ENCODE results near the gene C1S.

Gene C1S

DNA sequence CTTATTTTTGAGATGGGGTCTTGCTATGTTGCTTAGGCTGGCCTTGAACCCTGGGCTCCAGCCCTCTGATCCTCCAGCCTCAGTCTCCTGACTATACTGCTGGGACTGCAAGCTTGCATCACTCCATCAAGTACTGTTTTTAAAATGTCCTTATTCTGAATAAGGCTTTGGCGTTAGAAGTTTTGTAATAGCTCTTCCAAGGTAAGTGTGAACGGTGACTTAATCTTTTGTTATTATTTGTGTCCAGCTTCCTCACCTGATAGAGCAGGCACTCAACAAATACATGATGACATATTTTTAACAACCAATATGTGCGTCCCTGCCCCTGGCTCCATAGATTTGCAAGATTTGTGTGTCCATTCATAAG, 47.1 kb downstream of the C1S start:
- DNase-seq, result no peak

DNA sequence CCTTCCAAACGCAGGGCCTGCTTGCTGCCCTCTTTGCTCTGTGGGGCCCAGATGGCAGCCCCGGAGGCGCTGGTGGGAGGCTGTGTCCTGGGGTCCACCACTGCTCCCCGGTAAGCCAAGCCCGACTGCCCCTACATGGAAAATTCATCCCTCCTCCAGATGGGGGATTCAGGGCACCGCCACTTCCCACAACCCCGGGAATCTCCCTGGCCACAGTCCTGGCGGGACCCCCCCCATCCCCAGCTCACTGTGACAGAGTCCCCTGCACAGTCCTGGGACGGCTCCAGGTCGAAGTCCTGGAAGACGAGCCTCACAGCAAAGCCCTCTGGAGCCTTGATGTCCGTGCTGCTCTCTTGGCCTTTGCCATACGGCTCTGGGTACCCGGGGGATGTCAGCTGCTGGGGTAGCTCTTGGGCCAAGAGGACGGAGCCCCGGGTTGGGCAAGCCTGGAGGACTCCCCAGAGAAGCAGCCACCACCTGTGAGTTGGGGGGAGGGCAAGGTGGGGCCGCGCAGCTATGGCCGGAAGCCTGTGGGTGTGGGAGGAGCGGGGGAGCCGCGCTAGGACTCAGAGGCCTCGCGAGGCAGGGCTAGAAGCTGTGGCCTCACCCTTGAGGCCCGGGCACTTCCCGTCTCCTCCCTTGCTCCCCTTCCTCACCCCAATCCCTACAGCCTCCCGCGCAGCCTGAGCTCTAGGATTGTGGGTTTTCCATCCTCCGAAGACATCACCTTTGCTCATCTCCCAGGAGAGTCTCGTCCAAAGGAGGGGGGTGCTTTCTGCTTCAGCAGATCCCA, 47.7 kb downstream of the C1S start:
- peak; percentile 65 to 67 for DNase-seq

DNA sequence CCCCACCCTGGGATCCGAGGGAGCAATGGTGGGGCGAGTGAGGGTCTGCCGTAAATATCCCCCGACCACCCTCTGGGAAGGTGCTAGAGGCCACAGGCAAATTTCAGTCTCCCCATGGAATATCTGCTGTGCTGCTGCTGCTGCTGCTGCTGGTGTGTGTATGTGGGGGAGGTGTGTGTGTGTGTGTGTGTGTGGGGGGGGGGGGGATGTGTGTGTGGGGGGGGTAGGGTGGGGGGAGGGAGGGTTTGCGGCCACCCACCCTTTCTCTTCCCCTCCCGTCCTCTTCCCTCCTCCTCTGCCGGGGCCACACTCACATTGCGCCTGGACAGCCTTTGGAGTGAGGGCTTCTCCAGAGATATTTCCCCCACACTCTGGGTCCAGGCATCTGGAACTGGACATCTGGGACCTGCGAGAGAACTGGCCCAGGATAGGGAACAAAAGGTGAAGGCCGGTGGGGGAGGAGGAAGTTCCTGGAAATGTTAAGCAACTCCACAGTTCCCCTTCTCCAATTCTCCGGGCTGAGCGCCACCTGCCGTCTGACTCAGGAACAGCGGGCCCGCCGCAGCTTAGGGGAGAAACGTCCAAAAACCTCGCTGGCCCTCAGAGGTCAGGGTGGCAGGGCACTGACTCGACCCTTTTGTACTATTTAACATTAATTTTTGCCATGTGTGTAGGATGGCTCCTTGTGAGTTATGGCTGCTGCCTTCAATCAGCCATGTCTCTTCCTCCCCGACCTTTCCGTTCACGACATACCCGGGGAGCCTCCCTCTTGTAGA, 48.5 kb downstream of the C1S start, which contains the start of gene C1RL:
Gene C1RL, minus strand, starts transcription at position 419 of the 776 bp plus-strand sequence. Its CDS starts 34 bp downstream, at position 385.
- DNase-seq, result peak; percentile 66 to 83

DNA sequence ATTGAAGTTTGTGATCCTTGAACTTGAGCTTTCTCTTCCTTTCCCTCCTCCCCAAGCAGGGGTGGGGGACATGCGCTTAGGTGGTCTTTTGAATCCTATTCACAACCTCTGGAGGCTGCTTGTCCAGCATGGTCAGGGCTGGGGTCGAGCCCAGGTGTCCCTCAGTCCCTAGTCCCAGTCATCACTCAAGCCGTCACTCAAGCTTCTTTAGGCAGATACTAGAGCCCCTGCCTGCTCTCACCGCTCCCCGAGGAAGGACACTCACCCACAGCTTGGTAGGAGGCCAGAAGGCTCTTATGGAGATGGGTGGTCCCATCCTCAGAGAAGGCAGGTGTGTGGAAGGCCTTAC, 49.0 kb downstream of the C1S start:
- DNase-seq, result no peak

DNA sequence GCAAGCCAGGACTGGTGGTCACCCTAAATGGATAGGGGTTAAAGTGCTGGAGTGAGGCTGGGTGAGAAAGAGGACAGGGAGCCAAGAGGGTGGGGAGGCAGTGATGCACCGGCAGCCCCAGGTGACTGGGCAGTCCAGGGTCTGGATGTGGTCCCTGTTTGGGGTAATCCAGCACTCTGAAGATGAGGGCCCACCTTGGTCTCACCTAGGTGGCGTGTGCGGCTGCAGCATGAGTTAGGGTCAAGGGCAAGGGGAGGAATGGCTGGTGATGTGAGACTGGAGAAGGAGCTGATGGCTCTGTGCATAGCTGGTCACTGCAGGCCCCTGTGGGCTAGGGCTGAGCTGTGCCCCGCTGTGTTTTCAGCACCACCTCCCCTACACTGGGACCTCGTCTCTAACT, 50.1 kb downstream of the C1S start:
- DNase-seq, result no peak

DNA sequence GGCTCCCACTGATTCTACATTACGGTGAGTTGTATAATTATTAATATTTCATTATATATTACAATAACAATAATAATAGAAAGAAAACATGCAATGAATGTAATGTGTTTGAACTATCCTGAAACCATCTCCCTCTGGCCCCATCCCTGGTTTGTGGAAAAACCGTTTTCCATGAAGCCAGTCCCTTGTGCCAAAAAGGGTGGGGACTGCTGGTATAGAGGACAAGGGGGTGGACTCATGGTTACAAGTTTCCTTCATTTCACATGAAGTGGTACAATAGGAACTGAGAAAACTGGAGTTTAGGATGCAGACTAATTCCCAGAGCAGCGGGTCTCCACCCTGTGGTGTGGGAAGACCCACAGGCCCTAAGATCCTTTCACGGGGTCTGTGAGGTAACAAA, 51.5 kb downstream of the C1S start:
- no peak for DNase-seq

DNA sequence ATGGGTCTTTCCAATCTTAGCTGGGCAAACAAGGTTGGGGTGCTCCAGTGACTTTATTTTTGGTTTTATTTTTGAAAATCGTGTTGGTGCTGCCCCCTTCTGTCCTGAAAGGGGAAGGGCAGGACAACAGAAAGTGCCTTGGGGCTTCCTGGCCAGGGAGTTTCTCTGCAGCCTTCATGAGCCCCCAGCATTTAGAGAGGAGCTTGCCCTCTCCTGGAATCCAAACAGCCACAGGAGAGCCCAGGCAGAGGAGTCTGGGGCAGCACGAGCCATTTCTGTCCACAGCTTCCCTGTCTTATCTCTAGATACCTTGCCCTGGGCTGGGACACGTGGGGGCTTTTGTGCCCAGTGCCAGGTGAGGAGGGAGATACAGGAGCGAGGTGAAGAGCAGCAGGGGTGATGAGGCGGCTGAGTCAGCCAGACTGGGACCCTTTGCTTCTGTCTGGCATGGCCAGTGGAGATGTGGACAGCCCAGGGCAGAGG, 52.9 kb downstream of the C1S start:
- DNase-seq, result peak in 1 of 2 experiments; percentile 25

DNA sequence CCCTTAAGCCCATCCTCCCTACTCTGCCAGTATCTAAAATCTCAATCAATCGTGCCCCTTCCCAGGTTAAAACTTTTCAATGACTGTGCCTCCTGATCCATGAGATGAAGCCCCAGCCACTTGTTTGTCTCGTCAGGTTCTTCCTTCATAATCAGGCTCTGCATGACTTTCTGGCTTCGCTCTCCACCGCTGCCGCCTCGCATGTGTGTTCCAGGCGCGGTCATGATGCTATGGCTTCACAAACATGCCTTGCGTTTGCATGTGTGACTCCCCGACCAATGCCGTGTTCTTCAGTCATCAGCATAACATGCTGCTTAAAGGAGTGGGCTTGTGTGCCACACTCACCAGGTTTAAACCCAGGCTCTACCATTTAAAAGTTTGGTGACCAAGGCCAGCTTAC, 53.5 kb downstream of the C1S start:
- no peak for DNase-seq

DNA sequence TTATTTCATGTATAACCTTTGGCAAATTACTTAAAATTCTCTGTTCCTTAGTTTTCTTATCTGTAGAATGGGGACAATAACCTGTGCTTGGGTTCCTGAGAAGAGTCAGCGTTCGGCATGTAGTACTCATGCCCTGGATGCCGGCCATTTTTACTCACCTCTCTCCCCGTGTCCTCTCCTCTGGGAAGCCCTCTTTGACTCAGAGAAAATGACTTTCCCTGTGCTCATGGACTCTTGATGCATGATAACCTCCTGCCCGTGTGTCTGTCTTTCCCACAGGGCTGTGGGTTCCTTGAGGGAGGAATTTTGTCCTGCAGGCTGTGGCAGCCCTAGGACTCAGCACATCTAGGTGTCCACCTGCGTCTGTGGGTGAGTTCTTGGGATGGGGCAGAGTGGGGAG, 54.3 kb downstream of the C1S start:
- DNase-seq, result no peak

DNA sequence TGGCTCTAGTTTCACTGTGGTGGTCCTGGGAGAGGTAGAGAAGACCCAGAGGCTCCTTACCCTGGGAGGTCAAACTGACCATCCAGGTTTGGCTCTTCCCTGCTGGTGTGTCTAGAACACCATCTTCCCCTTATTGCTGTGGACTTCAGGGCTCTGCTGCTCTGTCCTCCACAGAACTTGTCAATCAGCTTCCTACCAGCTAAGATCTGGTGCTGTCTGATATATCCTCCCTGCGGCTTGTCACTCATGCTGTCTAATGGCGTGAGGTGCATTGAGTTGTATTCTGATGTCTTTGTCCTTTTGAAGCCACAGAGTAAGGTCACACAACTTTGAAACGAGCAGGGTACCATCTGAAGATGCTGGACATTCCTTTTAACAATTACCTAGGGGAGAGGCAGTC, 55.7 kb downstream of the C1S start:
- no peak for DNase-seq

DNA sequence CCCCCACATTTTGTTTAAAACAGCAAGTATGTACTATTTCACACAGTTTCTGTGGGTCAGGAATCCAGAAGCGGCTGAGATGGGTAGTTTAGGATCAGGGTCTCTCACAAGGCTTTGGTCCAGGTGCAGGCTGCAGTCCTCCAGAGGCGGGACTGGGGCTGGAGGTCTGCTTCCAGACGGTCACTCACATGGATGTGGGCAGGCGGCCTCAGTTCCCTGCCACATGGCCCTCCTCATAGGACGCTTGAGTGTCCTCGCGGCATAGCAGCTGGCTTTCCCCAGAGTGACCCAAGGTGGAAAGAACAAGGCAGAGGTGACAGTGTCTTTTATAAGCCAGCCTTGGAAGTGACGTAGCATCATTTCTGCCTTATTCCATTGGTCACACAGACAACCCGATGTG, 56.4 kb downstream of the C1S start:
- DNase-seq, result no peak

DNA sequence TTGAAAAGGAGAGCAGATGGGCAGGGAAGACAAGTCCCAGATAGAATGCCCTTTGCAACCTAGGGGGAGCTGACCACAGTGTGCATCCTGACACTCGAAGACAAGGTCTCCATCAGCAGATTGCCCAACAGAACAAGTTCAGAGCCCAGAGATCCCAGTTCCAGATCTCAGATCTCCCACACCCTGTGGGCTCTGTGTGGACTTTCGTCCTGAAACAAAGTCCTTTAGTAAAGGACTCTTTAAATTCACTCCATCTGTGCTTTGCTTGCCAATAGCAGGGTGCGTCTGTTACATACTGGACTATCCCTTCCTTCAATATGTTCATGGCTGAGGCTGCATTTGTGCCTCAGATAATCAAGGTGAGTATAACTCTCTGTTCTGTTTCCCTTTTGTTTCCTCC, 57.2 kb downstream of the C1S start:
- DNase-seq, result no peak

DNA sequence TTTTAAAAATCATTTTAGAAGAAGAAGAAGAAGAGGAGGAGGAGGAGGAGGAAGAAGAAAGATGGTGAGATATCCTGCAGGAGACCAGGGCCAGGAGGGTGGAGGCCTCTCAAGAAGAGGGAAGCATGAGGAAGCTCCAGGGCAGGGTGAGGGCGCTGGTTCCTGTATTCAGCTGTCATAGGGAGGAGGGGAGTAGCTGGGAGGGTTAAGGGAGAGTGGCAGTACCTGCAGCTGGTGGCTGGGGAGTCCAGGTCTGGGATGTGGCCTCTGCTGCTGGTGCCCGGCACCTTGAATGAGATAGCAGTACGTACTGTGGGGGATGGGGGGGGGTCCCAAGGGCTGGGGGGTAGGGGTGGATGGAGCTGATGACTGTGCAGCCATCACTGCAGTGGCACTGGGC, 58.4 kb downstream of the C1S start:
- DNase-seq, result no peak

DNA sequence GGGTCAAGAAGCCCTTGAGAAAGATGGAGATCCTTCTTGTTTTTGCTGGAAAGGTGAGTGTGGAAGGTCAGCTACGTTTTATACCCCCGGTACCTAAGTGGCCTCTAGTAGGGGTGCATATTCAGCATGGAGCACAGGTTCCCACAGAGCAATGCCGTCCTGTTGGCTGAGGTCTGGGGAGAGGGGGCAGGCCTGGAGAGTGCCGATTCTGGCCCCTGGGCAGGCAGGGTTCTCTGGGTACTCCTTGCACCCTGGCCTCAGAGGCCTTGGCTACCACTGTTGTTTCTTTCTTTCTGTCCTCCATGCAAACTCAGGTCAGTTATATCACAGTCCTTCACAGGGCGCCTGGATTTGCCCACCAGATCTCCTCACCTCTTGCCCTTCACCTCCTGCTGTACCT, 59.6 kb downstream of the C1S start:
- DNase-seq, result no peak
